Upper lobe of right lung (tissue), 1 donor: ENCODE measurements around the gene ZIK1. TPM values are rescaled to one million over a fixed set of nuclear protein-coding genes. Genes with fewer than 3 reads are reported as not detected.
A peak's percentile ranks its signal among the peaks of the same experiment; 100 is the strongest.

Source experiments
- ATAC-seq: fragments of 200-7000 bp; cut with Tn5 transposase; one replicate; pipeline ENCODE4 v1.9.1; 2020; ENCODE audit warnings: mild to moderate bottlenecking, moderate library complexity
- DNase-seq: peaks from one replicate; pipeline ENCODE4 v3.0.0-alpha.2; 2020
- H3K27ac ChIP-seq: fragments of 200-600 bp; one replicate; pipeline ENCODE4 v1.8.0; 2022
- H3K27me3 ChIP-seq: fragments of 200-600 bp; one replicate; pipeline ENCODE4 v1.8.0; 2022; ENCODE audit warnings: mild to moderate bottlenecking
- H3K36me3 ChIP-seq: fragments of 200-600 bp; one replicate; pipeline ENCODE4 v1.8.0; 2022
- H3K4me1 ChIP-seq: fragments of 200-600 bp; one replicate; pipeline ENCODE4 v1.8.0; 2022
- H3K4me3 ChIP-seq: fragments of 200-600 bp; one replicate; pipeline ENCODE4 v1.8.0; 2022; ENCODE audit warnings: mild to moderate bottlenecking
- H3K9me3 ChIP-seq: fragments of 200-600 bp; one replicate; pipeline ENCODE4 v1.8.0; 2022
- CTCF ChIP-seq: fragments of 200-600 bp; IDR thresholded peaks from one replicate; pipeline ENCODE4 v1.8.0; 2022; ENCODE audit warnings: antibody characterized with exemption
- intact Hi-C: fragments of 100-400 bp; cut with DNase I; formaldehyde crosslinking; loops from one replicate; pipeline ENCODE4 v1.11.0; 2022
- total RNA-seq: library from RNA; stranded (reverse); fragmentation: NEBNext Ultra II Directional; extraction: Animal tissue kit (Norgen Biotek cat#: 25700); gene quantifications from one replicate; pipeline ENCODE4 v1.2.1, GENCODE V29; 2021
- donor health status: DM: no; HTN: yes; CAD: no; lungs with severe emphysema.

The ZIK1 gene
- total RNA-seq, 1 donor from 2014 or later: 2.9 TPM

- Histone ChIP-seq H3K27me3 (no peaks in the 10 kb centered on the region), H3K4me1 (peaks cover 11% of the 10 kb centered on the region), H3K36me3 (peaks cover 7% of the 10 kb centered on the region), H3K27ac (peak within 1 kb of the TSS; percentile 81), H3K4me3 (peak within 1 kb of the TSS; percentile 90), H3K9me3 (peaks cover 33% of the 10 kb centered on the region)
- ATAC-seq: peak; percentile 100
- DNase-seq: peak; percentile 94
- TF ChIP-seq CTCF: no peak
- intact Hi-C loops: no loop called here
Observed at GRCh38 chr19:57632987-57633831, 49.3 kb downstream of the ZIK1 start, which contains the start of gene ZNF211. Gene ZNF211 (plus strand): TSS chr19:57633168. CDS start chr19:57633347, 179 bp downstream.

DNA sequence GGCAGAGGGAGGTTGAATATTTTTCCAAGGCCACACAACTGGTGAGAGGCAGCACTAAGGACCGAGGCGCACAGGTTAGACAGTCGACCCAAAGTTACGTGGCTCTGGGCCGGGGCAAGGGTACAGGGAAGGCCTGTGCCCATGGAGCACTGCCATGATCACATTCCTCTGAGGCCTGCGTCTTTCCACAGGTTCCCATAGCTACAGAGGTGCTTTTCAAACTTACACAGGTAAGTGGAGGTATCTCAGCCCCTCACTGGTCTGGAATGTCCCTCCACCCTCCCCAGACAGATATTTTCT lies 49.8 kb downstream of the ZIK1 start:
- Histone ChIP-seq H3K27ac (no peak overlapping the region), H3K9me3 (peaks cover 33% of the 10 kb centered on the region), H3K27me3 (no peaks in the 10 kb centered on the region), H3K4me3 (peak overlapping the region; percentile 90), H3K36me3 (peaks cover 9% of the 10 kb centered on the region), H3K4me1 (peaks cover 11% of the 10 kb centered on the region)
- no peak for DNase-seq
- ATAC-seq: no peak
- intact Hi-C loops: no loop called here
- TF ChIP-seq CTCF: no peak

DNA sequence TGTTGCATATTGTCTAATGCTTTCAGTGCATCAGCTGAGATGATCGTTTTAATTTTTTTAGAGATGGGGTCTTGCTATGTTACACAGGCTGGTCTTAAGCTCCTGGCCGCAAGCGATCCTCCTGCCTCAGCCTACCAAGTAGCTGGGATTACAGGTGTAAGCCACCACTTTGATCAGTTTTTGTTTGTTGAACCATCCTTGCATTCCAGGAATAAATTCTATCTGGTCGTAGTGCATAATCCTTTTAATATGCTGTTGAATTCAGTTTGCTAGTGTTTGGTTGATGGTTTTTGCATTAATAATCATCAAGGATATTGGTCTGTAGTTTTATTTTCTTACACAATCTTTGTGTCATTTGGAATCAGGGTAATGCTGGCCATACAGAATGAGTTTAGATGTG lies 53.4 kb downstream of the ZIK1 start:
- TF ChIP-seq CTCF: no peak
- Histone ChIP-seq H3K4me1 (peaks cover 11% of the 10 kb centered on the region), H3K27me3 (no peaks in the 10 kb centered on the region), H3K36me3 (peaks cover 43% of the 10 kb centered on the region), H3K9me3 (peaks cover 61% of the 10 kb centered on the region), H3K27ac (no peak overlapping the region), H3K4me3 (no peak overlapping the region)
- intact Hi-C loops: no loop called here
- no peak for ATAC-seq
- no peak for DNase-seq

GRCh38 chr19:57641715-57642234 lies 57.8 kb downstream of the ZIK1 start:
- intact Hi-C loops: no loop called here
- ATAC-seq: no peak
- no peaks in the 10 kb centered on the region for H3K4me1 ChIP-seq
- no peak overlapping the region for H3K27ac ChIP-seq
- H3K27me3 ChIP-seq: no peaks in the 10 kb centered on the region
- no peak for TF ChIP-seq CTCF
- no peak for DNase-seq
- H3K36me3 ChIP-seq: peaks cover 36% of the 10 kb centered on the region
- H3K9me3 ChIP-seq: peaks cover 69% of the 10 kb centered on the region
- no peak overlapping the region for H3K4me3 ChIP-seq

GRCh38 chr19:57642396-57643046 lies 58.6 kb downstream of the ZIK1 start:
- H3K27ac ChIP-seq: no peak overlapping the region
- intact Hi-C loops: no loop called here
- no peak for TF ChIP-seq CTCF
- H3K36me3 ChIP-seq: peaks cover 36% of the 10 kb centered on the region
- H3K4me3 ChIP-seq: no peak overlapping the region
- ATAC-seq (no peak), DNase-seq (no peak)
- H3K9me3 ChIP-seq: peaks cover 62% of the 10 kb centered on the region
- no peaks in the 10 kb centered on the region for H3K27me3 ChIP-seq
- H3K4me1 ChIP-seq: no peaks in the 10 kb centered on the region

Other genes with a start within 250 kb of the ZIK1 start
- gene ZNF304, start 232.9 kb upstream of the ZIK1 start, total RNA-seq: 9.3 TPM
- gene TRAPPC2B, start 220.6 kb upstream of the ZIK1 start, total RNA-seq: 7.0 TPM
- 3.3 TPM for gene ZNF547, start 220.6 kb upstream of the ZIK1 start, total RNA-seq
- gene ZNF548, start 194.3 kb upstream of the ZIK1 start, total RNA-seq: 18.6 TPM
- 12.5 TPM for gene ZNF17, start 173.0 kb upstream of the ZIK1 start, total RNA-seq
- 7.5 TPM for gene ZNF749, start 148.8 kb upstream of the ZIK1 start, total RNA-seq
- 0.75 TPM for gene VN1R1, start 127.0 kb upstream of the ZIK1 start, total RNA-seq
- gene ZNF772, start 106.6 kb upstream of the ZIK1 start, total RNA-seq: 6.6 TPM
- gene ZNF419, start 96.4 kb upstream of the ZIK1 start, total RNA-seq: 9.6 TPM
- 7.1 TPM for gene ZNF773, start 84.2 kb upstream of the ZIK1 start, total RNA-seq
- 6.4 TPM for gene ZNF549, start 56.8 kb upstream of the ZIK1 start, total RNA-seq
- gene ZNF550, start 24.3 kb upstream of the ZIK1 start, total RNA-seq: 6.3 TPM
- 5.6 TPM for gene ZNF416, start 5.2 kb upstream of the ZIK1 start, total RNA-seq
- 2.9 TPM for gene ZNF530, start 15.7 kb downstream of the ZIK1 start, total RNA-seq
- 18.9 TPM for gene ZNF134, start 30.1 kb downstream of the ZIK1 start, total RNA-seq
- gene ZNF211, start 49.0 kb downstream of the ZIK1 start, total RNA-seq: 13.3 TPM
- not detected for gene ZSCAN4, start 84.8 kb downstream of the ZIK1 start, total RNA-seq
- gene ZNF551, start 97.8 kb downstream of the ZIK1 start, total RNA-seq: 5.5 TPM
- gene ZNF154, start 125.1 kb downstream of the ZIK1 start, total RNA-seq: 4.5 TPM
- 7.1 TPM for gene ZNF671, start 143.5 kb downstream of the ZIK1 start, total RNA-seq
- 15.1 TPM for gene ZNF776, start 162.7 kb downstream of the ZIK1 start, total RNA-seq
- gene ZNF586, start 185.5 kb downstream of the ZIK1 start, total RNA-seq: 18.5 TPM
- gene ZNF552, start 230.8 kb downstream of the ZIK1 start, total RNA-seq: 10.9 TPM
- gene ZNF587B, start 246.2 kb downstream of the ZIK1 start, total RNA-seq: 12.2 TPM